HuH-7.5 (cell line): Measurements from ENCODE around the gene DNAJB1.

ENCODE experiments used
- DNase-seq: peaks from one replicate; pipeline ENCODE4 v3.0.0; 2011; ENCODE audit warnings: low spot score

Gene DNAJB1

DNA sequence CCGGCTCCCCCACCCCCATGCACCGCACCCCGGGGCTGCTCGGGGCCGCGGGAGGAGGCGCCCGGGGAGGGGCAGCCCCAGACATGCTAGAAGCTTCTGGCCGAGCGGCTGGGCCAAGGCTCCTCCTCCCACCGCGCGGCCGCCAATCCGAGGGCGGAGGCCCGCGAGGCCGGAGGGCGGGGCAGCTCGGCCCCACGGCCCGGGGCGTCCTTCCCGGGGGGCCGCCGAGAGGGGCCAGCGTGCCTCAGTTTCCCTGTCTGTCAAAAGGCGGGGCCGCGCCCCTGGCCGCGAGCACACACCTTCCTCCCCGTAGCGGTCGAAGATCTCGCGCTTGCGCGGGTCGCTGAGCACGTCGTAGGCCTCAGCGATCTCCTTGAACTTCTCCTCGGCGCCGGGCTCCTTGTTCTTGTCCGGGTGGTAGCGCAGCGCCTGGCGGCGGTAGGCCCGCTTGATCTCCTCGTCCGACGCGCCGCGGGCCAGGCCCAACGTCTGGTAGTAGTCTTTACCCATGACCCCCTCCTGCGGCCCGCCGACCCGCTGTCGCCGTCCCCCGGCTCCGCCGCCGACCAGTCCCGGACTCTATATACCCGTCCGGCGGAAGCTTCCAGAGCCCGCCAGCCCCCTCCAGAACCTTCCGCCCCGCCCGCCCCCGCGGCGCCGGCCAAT lies at the start of gene DNAJB1:
Gene DNAJB1, minus strand, starts transcription at position 558 of the 666 bp plus-strand sequence. Its CDS starts 48 bp downstream, at position 510.
- DNase-seq, result peak; percentile 88

DNA sequence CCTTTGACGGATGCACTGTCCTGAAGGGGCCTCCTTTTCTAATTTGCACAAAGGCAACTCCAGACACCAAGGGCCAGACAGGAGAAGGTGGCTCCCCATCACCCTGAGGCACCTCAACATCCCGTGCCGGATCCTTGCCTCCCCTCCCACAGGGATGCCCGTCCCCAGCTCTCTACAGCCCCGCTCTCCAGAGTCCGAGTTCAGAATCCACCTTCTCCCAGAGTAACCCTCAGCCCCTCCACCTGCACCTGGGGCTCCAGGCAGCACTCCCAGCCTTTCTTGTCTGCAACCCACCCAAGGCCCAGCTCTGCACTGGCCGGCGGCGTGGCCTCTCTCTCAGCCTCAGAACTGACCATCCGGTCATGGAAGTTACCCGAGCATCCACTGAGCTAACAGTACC lies 48.9 kb upstream of the DNAJB1 start:
- DNase-seq, result no peak

DNA sequence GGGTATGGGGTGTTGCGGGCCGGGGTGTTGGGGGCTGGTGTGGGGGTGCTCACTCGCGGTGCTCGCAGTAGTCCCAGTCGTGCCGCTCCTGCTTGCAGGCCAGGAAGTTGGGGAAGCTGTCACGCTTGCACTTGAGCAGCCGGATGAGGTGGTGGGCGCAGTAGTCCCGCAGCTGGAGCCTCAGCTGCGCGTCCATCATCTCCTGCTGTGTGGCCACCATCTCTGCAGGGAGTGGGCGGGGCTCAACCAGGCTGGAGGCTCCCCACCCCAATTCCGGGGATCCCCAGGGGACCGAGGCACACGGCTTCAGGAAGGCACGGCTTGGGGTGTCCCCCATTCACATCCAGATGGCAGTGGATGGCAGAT lies 48.5 kb upstream of the DNAJB1 start:
- DNase-seq, result peak; percentile 1

DNA sequence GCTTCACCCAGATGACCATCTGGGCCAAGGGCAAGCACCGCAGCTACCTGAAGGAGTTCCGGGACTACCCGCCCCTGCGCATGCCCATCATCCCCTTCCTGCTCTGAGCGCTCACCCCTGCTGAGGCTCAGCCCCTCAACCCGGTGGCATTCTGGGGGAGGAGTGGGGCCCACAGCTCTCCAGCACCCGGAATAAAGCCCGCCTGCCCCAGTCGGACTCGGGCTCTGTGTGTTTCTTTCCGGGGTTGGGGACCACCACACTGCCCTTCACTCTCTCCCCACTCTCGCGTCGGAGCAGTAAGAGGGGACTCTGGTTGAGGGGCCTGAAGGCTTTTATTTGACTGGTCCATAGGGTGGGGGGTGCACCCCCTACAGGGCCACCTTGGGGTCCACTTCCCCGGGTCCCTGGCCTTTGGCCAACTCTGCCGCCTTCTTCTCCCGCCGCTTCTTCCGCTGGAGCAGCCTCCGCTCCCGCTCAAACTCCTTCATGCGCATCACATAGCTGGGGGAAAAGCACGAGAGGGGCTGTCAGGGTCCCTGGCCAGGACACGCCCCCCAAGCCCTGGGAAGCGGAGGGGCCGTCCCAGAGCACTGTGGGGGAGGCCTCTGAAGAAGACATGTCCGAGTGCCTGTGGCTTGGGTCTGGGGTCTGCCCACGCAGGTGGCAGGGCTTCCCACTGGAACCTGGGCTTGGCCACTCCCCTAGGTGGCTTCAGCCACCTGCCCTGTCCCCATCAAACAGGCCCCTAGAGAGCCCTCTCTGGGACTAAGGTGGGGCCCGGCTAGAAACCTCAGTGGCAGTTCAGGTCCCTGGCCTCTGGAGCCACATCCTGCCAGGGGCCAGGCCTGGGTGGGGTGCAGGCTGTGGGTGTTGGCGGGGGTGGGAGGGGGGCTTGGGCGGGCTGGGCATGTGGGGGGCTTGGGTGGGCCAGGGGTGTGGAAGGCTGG lies 47.8 kb upstream of the DNAJB1 start:
- DNase-seq, result peak; percentile 6

DNA sequence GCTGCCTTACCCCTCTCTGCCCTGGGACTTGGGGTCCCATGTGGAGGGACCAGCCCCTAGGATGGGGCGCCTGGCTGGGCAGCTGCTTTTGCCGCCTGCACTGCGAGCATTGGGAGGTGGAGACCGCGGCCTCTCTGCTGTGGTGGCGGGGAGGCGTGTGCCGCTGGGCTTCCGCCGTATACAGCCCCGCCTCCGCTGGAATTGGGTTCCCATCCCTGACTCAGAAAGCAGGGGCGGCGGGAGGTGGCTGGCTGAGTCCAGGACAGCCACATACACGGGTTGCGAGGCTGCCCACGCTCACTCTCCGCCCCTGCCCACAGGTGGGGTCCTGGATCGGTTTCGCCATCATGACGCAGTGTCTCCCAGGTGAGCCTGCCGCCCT lies 47.1 kb upstream of the DNAJB1 start:
- peak; percentile 4 for DNase-seq

DNA sequence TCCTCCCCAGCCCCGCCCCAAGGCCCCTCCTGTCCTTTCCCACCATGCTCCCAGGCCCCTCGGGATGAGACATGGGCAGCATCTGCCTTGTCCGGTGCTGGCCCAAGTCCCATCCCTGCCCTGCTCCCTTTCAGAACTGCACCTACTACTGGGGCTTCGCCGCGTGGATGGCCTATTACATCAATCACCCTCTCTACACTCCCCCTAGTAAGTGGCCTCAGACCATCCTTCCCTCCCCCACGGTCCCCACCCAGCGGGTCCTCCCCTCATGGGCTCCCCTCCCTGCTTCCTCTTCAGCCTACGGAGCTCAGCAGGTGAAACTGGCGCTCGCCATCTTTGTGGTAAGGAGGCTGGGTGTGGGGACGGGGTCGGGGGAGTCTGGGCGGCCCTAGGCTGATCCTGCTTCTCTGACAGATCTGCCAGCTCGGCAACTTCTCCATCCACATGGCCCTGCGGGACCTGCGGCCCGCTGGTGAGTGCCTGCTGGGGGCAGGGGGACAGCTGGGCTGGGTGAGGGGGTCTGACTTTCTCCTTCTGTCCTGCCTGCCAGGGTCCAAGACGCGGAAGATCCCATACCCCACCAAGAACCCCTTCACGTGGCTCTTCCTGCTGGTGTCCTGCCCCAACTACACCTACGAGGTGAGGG lies 46.6 kb upstream of the DNAJB1 start:
- DNase-seq, result peak; percentile 4

DNA sequence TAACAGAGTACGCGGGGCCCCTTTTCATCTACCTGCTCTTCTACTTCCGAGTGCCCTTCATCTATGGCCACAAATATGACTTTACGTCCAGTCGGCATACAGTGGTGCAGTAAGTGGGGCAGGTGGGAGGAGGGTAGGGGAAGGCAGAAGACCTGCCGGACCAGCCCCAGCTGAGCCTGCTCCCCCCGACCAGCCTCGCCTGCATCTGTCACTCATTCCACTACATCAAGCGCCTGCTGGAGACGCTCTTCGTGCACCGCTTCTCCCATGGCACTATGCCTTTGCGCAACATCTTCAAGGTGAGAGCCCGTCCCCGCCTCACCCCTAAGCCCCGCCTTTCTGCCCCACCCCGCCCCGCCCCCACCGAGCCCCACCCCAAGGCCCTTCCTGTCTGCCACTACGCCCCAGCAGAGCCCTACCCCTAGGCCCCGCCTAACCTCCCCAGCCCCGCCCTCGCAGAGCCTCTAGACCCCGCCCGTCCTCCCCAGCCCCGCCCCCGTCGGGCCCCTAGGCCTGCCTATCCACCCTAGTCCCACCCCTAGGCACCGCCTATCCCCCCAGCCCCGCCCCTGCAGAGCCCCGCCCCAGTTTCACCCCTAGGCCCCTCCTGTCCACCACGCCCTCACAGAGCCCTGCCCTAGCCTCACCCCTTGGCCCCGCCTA lies 45.9 kb upstream of the DNAJB1 start:
- peak; percentile 36 for DNase-seq

DNA sequence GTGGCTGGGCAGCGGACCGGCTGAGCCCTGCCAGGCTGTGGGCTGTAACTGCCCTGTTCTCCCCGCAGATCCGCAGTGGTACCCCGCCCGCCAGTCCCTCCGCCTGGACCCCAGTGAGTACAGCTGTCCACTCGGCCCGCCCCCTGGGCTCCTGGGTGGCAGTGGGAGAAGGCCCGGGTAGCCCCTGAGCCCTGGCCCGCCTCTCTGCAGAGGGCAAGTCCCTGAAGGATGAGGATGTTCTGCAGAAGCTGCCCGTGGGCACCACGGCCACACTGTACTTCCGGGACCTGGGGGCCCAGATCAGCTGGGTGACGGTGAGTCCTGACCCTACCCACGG lies 45.4 kb upstream of the DNAJB1 start:
- DNase-seq, result no peak

DNA sequence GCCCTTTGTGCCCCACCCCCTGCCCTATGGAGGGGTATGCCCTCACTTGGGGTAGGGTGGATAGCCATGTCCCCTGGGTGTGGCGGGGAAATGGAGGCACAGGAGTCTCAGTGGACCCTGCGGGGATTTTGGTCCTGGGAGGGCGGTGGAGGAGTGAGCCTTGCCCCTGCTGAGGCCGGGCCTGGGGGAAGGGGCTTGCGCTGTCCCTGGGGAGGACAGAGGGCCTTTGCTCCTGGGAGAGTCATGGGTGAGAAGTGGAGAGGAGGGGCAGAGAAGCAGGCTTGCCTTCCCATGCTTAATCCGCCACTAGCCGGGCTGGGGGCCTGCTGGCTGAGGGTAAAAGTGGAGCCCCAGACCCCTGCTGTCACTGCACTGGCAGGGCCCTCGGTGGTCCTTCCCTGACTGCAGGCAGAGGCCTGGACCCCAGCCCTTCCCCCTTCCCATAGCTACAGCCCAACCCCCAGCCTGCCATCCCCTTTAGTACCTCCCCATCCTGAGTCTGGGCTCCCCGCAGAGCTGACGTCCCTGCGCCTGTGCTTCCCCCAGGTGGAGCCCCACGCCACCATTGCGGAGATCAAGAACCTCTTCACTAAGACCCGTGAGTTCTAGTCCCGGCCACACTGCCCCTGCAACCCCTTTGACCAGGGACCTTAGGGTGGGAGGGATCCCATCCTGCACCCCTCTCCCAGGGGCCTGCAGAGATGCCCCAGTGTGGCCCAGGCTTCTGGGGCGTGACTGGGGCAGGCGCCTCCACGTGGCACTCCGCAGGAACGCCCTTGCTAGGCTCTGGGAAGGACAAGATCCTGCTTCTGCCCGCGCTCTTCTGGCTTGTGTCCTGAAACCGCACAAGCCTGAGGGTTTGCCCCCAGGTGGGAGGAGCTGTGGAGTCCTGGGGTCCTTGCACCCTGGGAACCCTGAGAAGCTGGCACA lies 44.7 kb upstream of the DNAJB1 start:
- DNase-seq, result no peak

DNA sequence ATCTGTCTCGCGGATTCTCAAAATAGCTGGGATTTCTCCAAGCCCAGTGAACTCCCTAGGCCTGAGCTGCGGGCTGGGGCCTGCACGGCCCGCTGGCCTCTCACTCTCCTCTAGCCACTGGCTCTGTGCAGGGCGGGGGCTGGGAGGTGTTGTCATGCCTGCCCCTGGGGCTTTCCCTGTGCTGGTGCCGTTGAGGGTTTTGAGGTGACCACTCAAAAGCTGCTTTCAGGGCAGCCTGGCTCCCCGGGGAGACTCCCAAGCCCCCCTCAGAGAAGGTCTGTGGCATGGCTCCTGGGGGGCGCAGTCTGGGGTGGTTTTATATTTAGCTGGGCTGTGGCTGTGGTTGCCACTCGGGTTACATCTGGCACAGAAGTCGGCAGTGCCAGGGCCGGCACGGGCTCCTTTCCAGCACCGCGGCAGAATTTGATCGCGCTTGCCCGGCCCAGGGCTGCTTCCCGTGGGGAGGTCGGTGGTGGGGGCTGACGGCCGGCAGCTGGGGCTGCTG lies 43.7 kb upstream of the DNAJB1 start:
- DNase-seq, result no peak

DNA sequence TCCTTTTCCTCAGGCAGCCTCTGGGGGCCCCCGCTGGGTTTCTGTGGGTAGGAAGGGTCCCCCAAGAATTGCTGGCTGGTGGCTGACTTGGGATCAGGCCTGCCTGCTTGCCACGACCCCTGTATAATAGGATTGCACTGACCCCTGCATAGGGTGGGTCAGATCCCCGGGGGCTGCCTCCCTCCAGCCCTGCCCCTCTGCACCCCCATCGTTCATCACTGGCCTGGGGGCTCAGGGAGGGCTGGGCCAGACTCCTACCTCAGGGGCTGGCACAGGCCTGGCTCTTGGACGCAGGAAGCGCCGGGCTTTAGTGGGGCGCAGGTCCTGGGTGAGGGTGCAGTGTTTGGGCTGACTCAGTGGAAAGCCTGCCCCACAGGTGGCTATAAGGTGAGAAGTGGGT lies 43.1 kb upstream of the DNAJB1 start:
- no peak for DNase-seq

DNA sequence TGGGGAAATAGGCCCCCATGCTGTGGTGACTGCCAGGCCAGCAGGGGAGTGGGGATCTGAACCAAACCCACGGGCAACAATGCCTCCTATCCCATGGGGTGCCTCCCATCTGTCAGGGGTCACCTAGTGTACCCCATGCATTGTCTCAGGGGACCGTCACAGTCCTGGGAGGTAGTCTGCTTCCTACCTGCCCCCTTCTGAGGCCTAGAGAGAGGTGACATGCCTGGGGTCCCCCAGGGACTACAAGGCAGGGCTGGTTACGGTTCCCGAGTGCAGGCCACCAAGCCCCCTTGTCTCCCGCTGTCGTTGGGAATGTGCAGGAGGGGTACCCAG lies 42.5 kb upstream of the DNAJB1 start:
- no peak for DNase-seq

DNA sequence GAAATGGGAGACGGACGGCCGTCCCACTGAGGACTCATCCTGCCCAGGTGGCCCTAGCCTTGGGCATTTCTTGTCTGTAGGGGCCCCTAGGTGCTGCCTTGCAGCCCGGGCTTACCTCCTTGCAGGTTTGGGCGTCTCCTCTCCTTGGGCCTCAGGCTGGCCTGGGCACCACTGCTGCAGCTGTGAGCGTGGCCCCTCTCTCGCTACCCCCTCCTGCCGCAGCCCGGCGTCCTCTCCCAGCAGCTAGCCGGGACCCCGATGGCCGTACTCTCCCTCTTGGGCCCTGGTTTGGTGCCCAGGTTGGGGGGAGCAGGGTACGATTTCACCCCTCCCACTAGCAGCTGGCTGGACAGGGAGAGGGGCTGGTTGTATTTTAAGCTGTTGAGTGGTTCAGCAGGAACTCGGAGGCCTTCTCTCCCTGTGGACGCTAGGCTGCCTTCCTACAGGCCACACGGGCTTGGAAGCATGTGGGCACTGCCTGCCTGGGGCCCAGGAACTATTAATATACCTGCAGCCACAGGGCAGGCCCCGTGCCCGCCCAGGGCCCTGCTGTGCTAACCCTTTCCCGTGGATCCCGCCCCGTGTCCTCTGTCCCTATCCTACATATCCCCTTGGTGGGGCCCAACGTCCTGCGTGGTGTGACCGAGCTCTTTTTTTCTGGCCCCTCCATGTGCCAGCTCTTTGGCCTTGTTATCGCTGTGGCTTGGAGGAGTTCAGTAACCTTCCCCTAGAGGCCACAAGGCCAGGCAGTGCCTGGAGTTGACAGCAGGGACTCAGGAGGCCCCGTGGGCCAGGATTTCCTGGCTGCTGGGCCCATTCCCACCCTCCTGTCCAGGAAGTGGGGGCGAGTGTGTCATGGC lies 41.9 kb upstream of the DNAJB1 start:
- no peak for DNase-seq

DNA sequence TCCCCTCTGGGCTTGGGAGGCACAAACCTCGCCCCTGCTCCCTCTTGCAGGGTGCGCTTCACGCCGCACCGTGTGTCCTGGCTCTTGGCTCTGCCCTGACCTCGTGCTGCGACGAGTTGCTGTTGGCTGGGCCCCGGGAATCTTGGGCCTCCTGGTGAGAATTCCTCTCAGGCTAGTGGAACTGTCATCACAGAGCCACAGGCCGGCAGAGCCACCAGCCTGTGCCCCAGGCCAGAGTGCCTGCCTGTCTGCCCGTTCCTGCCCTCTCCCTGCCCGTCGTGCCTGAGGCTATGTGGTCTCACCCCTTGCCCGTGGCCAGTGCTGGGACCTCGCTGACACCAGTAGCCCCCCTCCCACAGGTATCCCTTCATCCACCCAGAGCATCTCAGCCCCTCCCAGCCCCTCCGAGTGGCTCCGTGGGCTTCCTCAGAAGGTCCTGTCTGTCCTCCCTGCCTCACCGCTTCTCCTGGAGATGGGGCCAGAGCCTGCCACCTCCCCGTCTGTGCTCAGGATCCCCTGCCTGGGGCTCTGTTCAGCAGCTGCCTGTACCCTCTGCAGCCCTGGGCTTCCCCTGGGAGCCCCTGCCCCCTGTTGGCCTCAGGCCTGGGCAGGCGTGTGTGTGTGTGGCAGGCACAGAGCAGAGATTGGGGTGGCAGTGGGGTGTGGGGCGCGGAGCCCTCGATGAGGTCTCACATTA lies 40.3 kb upstream of the DNAJB1 start:
- DNase-seq, result no peak

DNA sequence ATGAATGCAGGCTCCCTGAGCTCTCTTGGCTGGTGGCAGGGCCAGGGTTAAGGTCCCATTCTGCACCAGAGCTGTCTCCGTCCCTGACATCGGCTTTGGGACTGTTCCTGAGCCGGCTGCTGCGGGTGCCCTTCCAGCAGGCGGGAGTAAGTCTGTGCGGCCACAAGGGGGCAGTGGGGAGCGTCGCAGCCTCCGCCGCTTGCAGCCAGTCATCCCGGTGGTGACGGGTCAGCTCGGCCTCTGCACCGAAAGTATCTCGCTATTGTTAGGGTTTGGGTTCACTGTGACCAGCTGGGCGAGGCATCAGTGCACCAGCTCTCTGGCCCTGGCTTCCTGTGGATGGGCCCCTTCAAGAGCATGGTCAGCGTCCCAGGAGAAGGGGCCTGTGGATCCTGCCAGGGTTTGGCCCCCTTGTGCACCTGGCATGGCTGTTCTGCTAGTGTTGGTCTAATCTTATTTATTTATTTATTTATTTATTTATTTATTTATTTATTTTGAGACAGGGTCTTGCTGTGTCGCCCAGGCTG lies 38.5 kb upstream of the DNAJB1 start:
- DNase-seq, result peak; percentile 95

DNA sequence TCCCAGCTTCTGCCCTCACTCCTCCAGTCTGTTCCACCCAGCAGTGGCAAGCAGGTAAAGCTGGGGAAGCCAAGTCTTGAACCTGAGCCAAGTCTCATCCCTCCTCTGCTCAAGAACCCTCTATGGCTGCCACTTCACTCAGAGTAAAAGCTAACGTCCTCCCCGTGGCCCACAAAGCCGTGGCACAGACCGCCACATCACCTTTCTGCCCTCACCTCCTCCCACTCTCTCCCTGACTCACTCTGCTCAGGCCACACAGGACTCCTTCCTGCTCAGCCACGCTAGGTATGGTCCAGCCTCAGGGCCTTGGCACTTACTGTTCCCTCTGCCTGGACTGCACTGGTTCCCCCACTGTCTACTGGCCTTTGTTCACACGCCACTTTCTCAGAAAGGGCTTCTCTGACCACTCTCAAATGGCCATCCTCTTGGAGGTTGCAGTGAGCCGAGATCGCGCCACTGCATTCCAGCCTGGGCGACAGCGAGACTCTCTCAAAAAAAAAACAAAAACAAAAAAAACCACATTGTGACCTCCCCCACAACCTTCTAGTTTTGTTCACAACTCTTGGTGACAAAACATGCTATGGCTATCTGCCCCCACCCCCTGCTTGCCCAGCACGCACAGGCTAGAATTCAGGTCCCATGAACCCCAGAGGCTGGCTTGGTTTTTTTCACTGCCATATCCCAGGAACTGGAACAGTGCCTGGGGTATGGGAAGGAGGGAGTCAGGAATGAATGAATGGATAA lies 37.9 kb upstream of the DNAJB1 start:
- no peak for DNase-seq

DNA sequence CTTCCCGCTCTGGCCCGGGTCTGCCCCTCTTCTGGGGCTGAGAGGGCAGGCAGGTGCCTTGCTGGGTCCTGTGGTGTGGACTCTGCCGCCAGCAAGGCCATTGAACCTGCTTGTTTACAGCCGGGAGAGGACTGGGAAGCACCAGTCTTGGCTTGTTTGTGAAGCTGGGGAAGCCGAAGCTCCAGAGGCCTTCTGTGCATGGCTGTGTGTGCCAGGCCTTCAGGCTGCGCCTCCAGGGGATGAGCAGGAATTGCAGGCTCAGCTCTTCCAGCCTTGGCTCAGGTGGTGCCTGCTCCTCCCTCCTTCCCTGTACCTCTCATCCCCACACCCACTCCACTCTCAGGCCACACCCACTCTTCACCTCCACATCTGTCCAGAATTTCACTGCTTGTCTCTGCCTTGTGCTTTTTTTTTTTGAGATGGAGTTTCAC lies 36.2 kb upstream of the DNAJB1 start:
- peak; percentile 53 for DNase-seq

DNA sequence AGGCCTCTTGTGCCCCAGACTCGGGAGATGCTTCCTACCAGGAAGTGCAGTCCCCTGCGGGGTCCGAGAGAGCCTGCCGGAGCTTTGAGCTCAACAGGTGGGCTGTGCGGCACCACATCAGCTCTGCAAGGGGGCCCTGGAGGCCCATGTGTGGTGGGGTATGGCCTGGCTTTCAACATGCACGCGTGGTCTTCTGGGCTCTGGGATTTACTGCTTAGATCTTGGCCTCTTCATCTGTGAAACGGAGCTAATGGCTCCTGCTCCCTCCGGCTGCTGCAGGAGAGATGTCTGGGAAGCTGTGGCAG lies 35.7 kb upstream of the DNAJB1 start:
- no peak for DNase-seq
